HEK293T (cell line): ENCODE results near the gene JAZF1.

Source experiments
- CTCF ChIA-PET: fragments of 350-600 bp; formaldehyde crosslinking; extraction: SDS; loops from one replicate; lab custom pipeline; 2021; ENCODE audit warnings: antibody characterized with exemption, inconsistent platforms; lab: Yijun Ruan, JAX
- POLR2A ChIA-PET: fragments of 350-600 bp; formaldehyde crosslinking; extraction: SDS; loops from one replicate; lab custom pipeline; 2020; ENCODE audit warnings: antibody characterized with exemption, inconsistent platforms; lab: Yijun Ruan, JAX
- DNase-seq: peaks from one replicate; pipeline ENCODE4 v3.0.0; 2012; ENCODE audit warnings: mixed read lengths; ENCODE audit errors: extremely low spot score
- ARNT ChIP-seq: fragments of 450-650 bp; IDR thresholded peaks from 2 replicates; pipeline ENCODE4 v1.6.1; 2017; ENCODE audit warnings: mild to moderate bottlenecking
- BHLHE40 ChIP-seq: fragments of 450-650 bp; IDR thresholded peaks from 2 replicates; pipeline ENCODE4 v1.6.1; 2016; ENCODE audit warnings: mild to moderate bottlenecking, moderate library complexity, borderline replicate concordance
- CTBP1 ChIP-seq: fragments of 450-650 bp; IDR thresholded peaks from 2 replicates; pipeline ENCODE4 v1.6.1; 2016; ENCODE audit warnings: borderline replicate concordance
- ELF4 ChIP-seq: fragments of 450-650 bp; IDR thresholded peaks from 2 replicates; pipeline ENCODE4 v1.6.1; 2017; ENCODE audit warnings: antibody characterized with exemption
- FOXA1 ChIP-seq: fragments of 450-650 bp; IDR thresholded peaks from 2 replicates; pipeline ENCODE4 v1.6.1; 2016; ENCODE audit warnings: mild to moderate bottlenecking
- FOXK2 ChIP-seq: fragments of 450-650 bp; IDR thresholded peaks from 2 replicates; pipeline ENCODE4 v1.6.1; 2016; ENCODE audit warnings: mild to moderate bottlenecking
- FOXM1 ChIP-seq: fragments of 450-650 bp; IDR thresholded peaks from 2 replicates; pipeline ENCODE4 v1.6.1; 2017; ENCODE audit warnings: mild to moderate bottlenecking, borderline replicate concordance
- HDGF ChIP-seq: fragments of 450-650 bp; IDR thresholded peaks from 2 replicates; pipeline ENCODE4 v1.6.1; 2017; ENCODE audit warnings: antibody characterized with exemption, borderline replicate concordance
- L3MBTL2 ChIP-seq: fragments of 450-650 bp; conservative IDR thresholded peaks from 2 replicates; pipeline ENCODE4 v1.6.1; 2016; ENCODE audit warnings: mild to moderate bottlenecking
- LEF1 ChIP-seq: fragments of 450-650 bp; IDR thresholded peaks from 2 replicates; pipeline ENCODE4 v1.6.1; 2017; ENCODE audit warnings: mild to moderate bottlenecking, borderline replicate concordance
- NFRKB ChIP-seq: fragments of 450-650 bp; IDR thresholded peaks from 2 replicates; pipeline ENCODE4 v1.6.1; 2016; ENCODE audit warnings: mild to moderate bottlenecking, moderate library complexity
- PKNOX1 ChIP-seq: fragments of 450-650 bp; IDR thresholded peaks from 2 replicates; pipeline ENCODE4 v1.6.1; 2016
- SP1 ChIP-seq: fragments of 450-650 bp; IDR thresholded peaks from 2 replicates; pipeline ENCODE4 v1.6.1; 2017
- SUZ12 ChIP-seq: fragments of 450-650 bp; IDR thresholded peaks from 2 replicates; pipeline ENCODE4 v1.6.1; 2016; ENCODE audit warnings: mild to moderate bottlenecking
- TARDBP ChIP-seq: fragments of 450-650 bp; IDR thresholded peaks from 2 replicates; pipeline ENCODE4 v1.6.1; 2016
- ZNF384 ChIP-seq: fragments of 450-650 bp; IDR thresholded peaks from 2 replicates; pipeline ENCODE4 v1.6.1; 2016

JAZF1 gene

GRCh38 chr7:28115261-28115660 lies 65.3 kb downstream of the JAZF1 start:
- ChIA-PET CTCF (no interaction called here), POLR2A (no interaction called here)
- TF ChIP-seq ARNT (no peak), ELF4 (no peak), NFRKB (no peak), CTBP1 (no peak), ZNF384 (no peak), PKNOX1 (no peak), FOXK2 (no peak), SP1 (no peak), FOXA1 (no peak), FOXM1 (no peak), SUZ12 (no peak), LEF1 (no peak), L3MBTL2 (no peak), HDGF (no peak), TARDBP (no peak), BHLHE40 (no peak)

DNA sequence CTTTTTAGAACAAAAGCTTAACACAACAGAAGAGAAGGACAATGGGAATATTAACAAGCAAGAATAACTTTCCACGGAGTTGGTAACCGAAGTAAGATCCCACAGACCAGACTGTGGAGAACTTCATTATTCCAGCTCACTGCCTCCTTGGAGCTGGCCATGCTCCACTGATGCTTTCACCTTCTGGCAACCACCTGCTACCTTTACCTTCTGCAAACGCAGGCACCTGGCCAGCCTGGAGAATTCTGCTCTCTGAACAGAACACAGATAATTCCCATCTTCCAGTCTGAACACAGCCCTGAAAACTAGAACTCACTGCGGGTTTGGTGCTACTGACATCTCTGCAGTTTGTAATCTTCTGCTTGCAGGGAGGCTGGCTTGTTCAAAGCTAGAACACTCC lies 66.5 kb downstream of the JAZF1 start:
- TF ChIP-seq L3MBTL2, result no peak
- no peak for TF ChIP-seq ZNF384
- TF ChIP-seq ARNT, result no peak
- TF ChIP-seq PKNOX1, result no peak
- TF ChIP-seq TARDBP, result no peak
- TF ChIP-seq LEF1, result no peak
- no peak for TF ChIP-seq HDGF
- no peak for TF ChIP-seq FOXM1
- TF ChIP-seq NFRKB, result no peak
- TF ChIP-seq SUZ12, result no peak
- TF ChIP-seq FOXK2, result no peak
- TF ChIP-seq ELF4, result no peak
- no peak for TF ChIP-seq CTBP1
- DNase-seq, result no peak
- ChIA-PET POLR2A (no interaction called here), CTCF (no interaction called here)

More at GRCh38 chr7:28115261-28115660, 65.3 kb downstream of the JAZF1 start:
- DNase-seq, result no peak

DNA sequence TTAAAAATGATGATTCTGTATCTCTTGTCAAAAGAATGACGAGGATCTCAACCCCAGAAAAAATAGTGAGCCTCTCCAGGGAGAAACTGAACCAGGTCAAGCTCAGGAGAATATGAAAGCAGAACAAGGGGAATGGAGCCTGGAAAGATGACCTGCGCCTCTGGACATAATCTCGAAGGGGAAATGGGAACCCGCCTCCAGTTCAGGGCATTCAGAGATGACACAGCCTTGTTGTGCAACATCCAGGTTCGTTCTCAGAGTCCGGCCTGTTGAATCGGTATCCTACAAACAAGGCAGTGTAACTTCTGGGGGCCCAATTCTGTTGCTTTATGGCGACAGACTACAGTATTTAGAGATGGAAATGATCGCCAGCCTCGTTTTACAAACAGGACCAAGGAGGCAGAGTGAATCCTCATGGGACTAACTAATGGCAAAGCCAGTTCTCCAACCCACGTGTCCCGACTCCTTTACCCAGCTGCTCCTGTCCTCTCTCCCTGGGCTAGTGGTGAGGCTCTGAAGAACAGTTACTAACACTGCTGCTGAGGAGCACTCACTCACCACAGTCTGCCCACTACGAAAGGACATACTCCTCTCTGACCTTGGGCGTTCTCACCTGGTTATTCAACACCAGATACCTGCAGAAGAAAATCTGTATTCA lies 67.6 kb downstream of the JAZF1 start:
- POLR2A ChIA-PET, result no interaction called here
- CTCF ChIA-PET, result no interaction called here
- TF ChIP-seq SUZ12 (no peak), FOXA1 (no peak), BHLHE40 (no peak), SP1 (no peak), HDGF (no peak), ELF4 (no peak), LEF1 (no peak), FOXM1 (no peak), ARNT (no peak), CTBP1 (no peak), L3MBTL2 (no peak), ZNF384 (no peak), PKNOX1 (no peak), TARDBP (no peak), FOXK2 (no peak), NFRKB (no peak)
- no peak for DNase-seq

DNA sequence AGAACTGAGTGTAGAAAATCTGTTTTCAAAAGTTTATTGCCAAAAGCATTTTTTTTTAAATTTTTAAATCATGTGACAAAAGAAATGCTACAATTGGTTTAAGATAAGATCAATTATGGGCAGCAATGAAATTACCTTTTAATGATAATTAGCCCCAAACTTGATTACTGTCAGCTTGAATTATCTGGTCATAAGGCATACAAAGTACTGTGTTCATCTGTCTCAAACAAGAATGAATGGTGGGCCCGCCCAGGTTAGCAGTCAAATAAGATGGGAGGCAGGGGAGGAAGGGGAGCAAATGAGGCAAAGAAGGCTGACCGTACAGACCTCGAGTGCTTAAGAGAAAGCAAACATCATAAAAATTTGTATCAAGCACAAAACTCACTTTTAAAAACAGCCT lies 68.1 kb downstream of the JAZF1 start:
- TF ChIP-seq ELF4, result no peak
- no peak for TF ChIP-seq FOXM1
- no peak for TF ChIP-seq CTBP1
- no peak for TF ChIP-seq BHLHE40
- TF ChIP-seq TARDBP, result no peak
- no peak for TF ChIP-seq L3MBTL2
- CTCF ChIA-PET, result no interaction called here
- DNase-seq, result no peak
- POLR2A ChIA-PET, result no interaction called here

- DNase-seq, result no peak
- no peak for TF ChIP-seq BHLHE40
- TF ChIP-seq NFRKB, result no peak
- TF ChIP-seq L3MBTL2, result no peak
- TF ChIP-seq FOXA1, result no peak
- TF ChIP-seq LEF1, result no peak
- no peak for TF ChIP-seq FOXM1
- TF ChIP-seq FOXK2, result no peak
- TF ChIP-seq SP1, result no peak
- no peak for TF ChIP-seq TARDBP
- no peak for TF ChIP-seq ZNF384
- TF ChIP-seq PKNOX1, result no peak
- no peak for TF ChIP-seq ELF4
- TF ChIP-seq ARNT, result no peak
- no peak for TF ChIP-seq CTBP1
- POLR2A ChIA-PET, result no interaction called here
- CTCF ChIA-PET, result no interaction called here
These were observed 68.6 kb downstream of the JAZF1 start for GRCh38 chr7:28112012-28112411.
